Measurements from ENCODE around the gene FMO4.
"Not testable (repeated sequence)": the region's sequence is repeated elsewhere in the genome, so short reads cannot be mapped to it uniquely, and the experiment has no call there.

FMO4 gene

GRCh38 chr1:171292799-171293198, 21.2 kb upstream of the FMO4 start:
- no peaks in the 10 kb centered on the region for H3K36me3 Mint-ChIP-seq (ENCODE audit: low read depth)
- H3K27ac Mint-ChIP-seq, result peak overlapping the region in 1 of 3 experiments; percentile 31
- peaks cover 3% of the 10 kb centered on the region for H3K9me3 Mint-ChIP-seq
- H3K27me3 Mint-ChIP-seq (ENCODE audit: low read depth), result peaks cover 2% of the 10 kb centered on the region
- peaks cover 14% of the 10 kb centered on the region for H3K4me1 Mint-ChIP-seq
- no peak for TF ChIP-seq CTCF (IDR thresholded peaks at IDR 0.05; ENCODE audit: unreplicated experiment in 3 of 3)
- no peak overlapping the region for H3K4me3 Mint-ChIP-seq

- H3K4me1 Mint-ChIP-seq; H3K27me3 Mint-ChIP-seq (ENCODE audit: low read depth); H3K36me3 Mint-ChIP-seq (ENCODE audit: low read depth); H3K4me3 Mint-ChIP-seq: not testable (repeated sequence)
- Mint-ChIP-seq H3K9me3 (peaks cover 19% of the 10 kb centered on the region), H3K27ac (peak overlapping the region; percentile 76 to 91 (median 80))
These were observed 18.6 kb upstream of the FMO4 start for GRCh38 chr1:171295383-171295782.

- Mint-ChIP-seq H3K9me3 (peaks cover 22% of the 10 kb centered on the region), H3K27me3 (ENCODE audit: low read depth) (peaks cover 8% of the 10 kb centered on the region), H3K4me3 (no peak overlapping the region), H3K36me3 (ENCODE audit: low read depth) (no peaks in the 10 kb centered on the region), H3K4me1 (peaks cover under 1% of the 10 kb centered on the region), H3K27ac (no peak overlapping the region)
- TF ChIP-seq CTCF (IDR thresholded peaks at IDR 0.05; ENCODE audit: unreplicated experiment in 3 of 3), result no peak
These were observed 18.2 kb upstream of the FMO4 start for GRCh38 chr1:171295821-171296220.

- peaks cover 33% of the 10 kb centered on the region for H3K9me3 Mint-ChIP-seq
- H3K4me1 Mint-ChIP-seq, result no peaks in the 10 kb centered on the region
- no peak overlapping the region for H3K4me3 Mint-ChIP-seq
- H3K36me3 Mint-ChIP-seq (ENCODE audit: low read depth), result no peaks in the 10 kb centered on the region
- H3K27ac Mint-ChIP-seq, result no peak overlapping the region
- no peak for TF ChIP-seq CTCF (IDR thresholded peaks at IDR 0.05; ENCODE audit: unreplicated experiment in 3 of 3)
- peaks cover 8% of the 10 kb centered on the region for H3K27me3 Mint-ChIP-seq (ENCODE audit: low read depth)
These were observed 17.1 kb upstream of the FMO4 start for GRCh38 chr1:171296897-171297296.

- no peaks in the 10 kb centered on the region for H3K4me1 Mint-ChIP-seq
- H3K27ac Mint-ChIP-seq, result no peak overlapping the region
- no peaks in the 10 kb centered on the region for H3K36me3 Mint-ChIP-seq (ENCODE audit: low read depth)
- H3K9me3 Mint-ChIP-seq, result peaks cover 42% of the 10 kb centered on the region
- no peak overlapping the region for H3K4me3 Mint-ChIP-seq
- no peak for TF ChIP-seq CTCF (IDR thresholded peaks at IDR 0.05; ENCODE audit: unreplicated experiment in 3 of 3)
- peaks cover 9% of the 10 kb centered on the region for H3K27me3 Mint-ChIP-seq (ENCODE audit: low read depth)
These were observed 15.3 kb upstream of the FMO4 start for GRCh38 chr1:171298696-171299095.

GRCh38 chr1:171299342-171299741, 14.6 kb upstream of the FMO4 start:
- no peak overlapping the region for H3K4me3 Mint-ChIP-seq
- H3K9me3 Mint-ChIP-seq, result peaks cover 42% of the 10 kb centered on the region
- no peak for TF ChIP-seq CTCF (IDR thresholded peaks at IDR 0.05; ENCODE audit: unreplicated experiment in 3 of 3)
- H3K27me3 Mint-ChIP-seq (ENCODE audit: low read depth), result peaks cover 12% of the 10 kb centered on the region
- no peaks in the 10 kb centered on the region for H3K4me1 Mint-ChIP-seq
- H3K36me3 Mint-ChIP-seq (ENCODE audit: low read depth), result no peaks in the 10 kb centered on the region
- no peak overlapping the region for H3K27ac Mint-ChIP-seq
